GM12878 (cell line): ENCODE results near the gene TOM1L2. TPM values are rescaled to one million over a fixed set of nuclear protein-coding genes. Genes with fewer than 3 reads are reported as not detected.

Experiments
- ATAC-seq: fragments of 200-7000 bp; cut with Tn5 transposase; 3 replicates; pipeline ENCODE4 v1.9.1; 2020; ENCODE audit warnings: mild to moderate bottlenecking, moderate library complexity
- BruUV-seq: library from RNA; stranded (reverse); fragments of 400-500 nt; replicated peaks from 2 replicates; lab custom pipeline; 2021; lab: Mats Ljungman, UMichigan
- CTCF ChIA-PET: fragments of 300-600 bp; sonication (Branson Sonifier 250); formaldehyde crosslinking; extraction: SDS; loops from one replicate; lab custom pipeline; 2021; ENCODE audit warnings: inconsistent platforms; lab: Yijun Ruan, JAX
- POLR2A ChIA-PET: fragments of 350-600 bp; formaldehyde crosslinking; extraction: SDS; loops from one replicate; lab custom pipeline; 2021; ENCODE audit warnings: inconsistent platforms; lab: Charles Lee
- RAD21 ChIA-PET: fragments of 300-600 bp; sonication (Branson Sonifier 250); formaldehyde crosslinking; loops from one replicate; lab custom pipeline; 2023; ENCODE audit warnings: antibody characterized with exemption; ENCODE audit not compliant: unreplicated experiment; lab: Charles Lee
- SMC1A ChIA-PET: fragments of 300-600 bp; sonication (Branson Sonifier 250); formaldehyde crosslinking; loops from one replicate; lab custom pipeline; 2023; ENCODE audit not compliant: unreplicated experiment, uncharacterized antibody; lab: Charles Lee
- DNase-seq: peaks from one replicate; pipeline ENCODE4 v3.0.0-alpha.2; 2011; ENCODE audit warnings: low read depth, low spot score
- FAIRE-seq: peaks from 3 replicates; lab custom pipeline; 2011; peaks lifted over from hg19 to GRCh38; lab: Jason Lieb, UNC
- H2AFZ ChIP-seq: 2 replicates; pipeline ENCODE4 v1.6.0; 2011; ENCODE audit warnings: low read depth, low read length, control low read depth; ENCODE audit not compliant: control insufficient read depth
- H3K27ac ChIP-seq: 2 replicates; pipeline ENCODE4 v1.5.1; 2011; ENCODE audit warnings: control low read depth; ENCODE audit not compliant: control insufficient read depth, insufficient read depth
- H3K27me3 ChIP-seq, 2 experiments: replicated peaks in 1 of 2; 2 replicates each; pipeline versions ENCODE4 v1.6.0 to v1.6.1; 2011; ENCODE audit warnings: low read length in 1 of 2; ENCODE audit not compliant: control insufficient read depth in 2 of 2, insufficient read depth in 2 of 2
- H3K36me3 ChIP-seq, 2 experiments: 2 replicates each; pipeline ENCODE4 v1.5.1; 2011; ENCODE audit warnings: low read length in 1 of 2; ENCODE audit not compliant: control insufficient read depth in 2 of 2, insufficient read depth in 2 of 2
- H3K4me1 ChIP-seq: 2 replicates; pipeline ENCODE4 v1.6.1; 2011; ENCODE audit warnings: mild to moderate bottlenecking, low read length, moderate library complexity, mixed read lengths; ENCODE audit not compliant: control insufficient read depth, insufficient read depth
- H3K4me2 ChIP-seq: 2 replicates; pipeline ENCODE4 v1.6.0; 2011; ENCODE audit warnings: control low read depth; ENCODE audit not compliant: control insufficient read depth, insufficient read depth
- H3K4me3 ChIP-seq: fragments of 200-600 bp; sonication (generic); 2 replicates; pipeline ENCODE4 v1.5.1; 2016
- H3K79me2 ChIP-seq: 2 replicates; pipeline ENCODE4 v1.6.0; 2011; ENCODE audit warnings: low read length; ENCODE audit not compliant: control insufficient read depth, insufficient read depth
- H3K9ac ChIP-seq: 2 replicates; pipeline ENCODE4 v1.8.0; 2011; ENCODE audit warnings: low read length, control low read depth, mixed read lengths; ENCODE audit not compliant: control insufficient read depth, insufficient read depth
- H3K9me3 ChIP-seq: replicated peaks from 3 replicates; pipeline ENCODE4 v1.5.1; 2011; ENCODE audit warnings: mild to moderate bottlenecking, low read length; ENCODE audit not compliant: control insufficient read depth, insufficient read depth
- H4K20me1 ChIP-seq: 2 replicates; pipeline ENCODE4 v1.6.0; 2011; ENCODE audit not compliant: control insufficient read depth, insufficient read depth
- BACH1 ChIP-seq: fragments of 450-650 bp; IDR thresholded peaks from 2 replicates; pipeline ENCODE4 v1.6.1; 2017; ENCODE audit warnings: mild to moderate bottlenecking, borderline replicate concordance
- GABPA ChIP-seq: IDR thresholded peaks from 2 replicates; pipeline ENCODE4 v1.6.1; 2014; ENCODE audit warnings: antibody characterized with exemption, low read depth, mild to moderate bottlenecking, inconsistent platforms
- MXI1 ChIP-seq: fragments of 150-350 bp; IDR thresholded peaks from 2 replicates; pipeline ENCODE4 v1.6.1; 2011; ENCODE audit warnings: low read depth, mild to moderate bottlenecking, inconsistent platforms, low read length, improper control_type of control experiment
- PRDM15 ChIP-seq: fragments of 450-650 bp; formaldehyde crosslinking; IDR thresholded peaks from 2 replicates; pipeline ENCODE4 v1.4.0; 2020; ENCODE audit warnings: mild to moderate bottlenecking, moderate library complexity
- WGBS: methylation state at CpG from one replicate; pipeline ENCODE4 v1.1.6; 2016; ENCODE audit warnings: low lambda C conversion rate; ENCODE audit not compliant: insufficient replicate concordance, insufficient coverage; ENCODE audit errors: missing lambda C conversion rate; 5-methylcytosine and 5-hydroxymethylcytosine counted together
- in situ Hi-C: fragments of 300-500 bp; cut with MboI; formaldehyde crosslinking; loops from 9 replicates; pipeline ENCODE4 v1.14.3; 2018; ENCODE audit warnings: mixed read lengths
- intact Hi-C: fragments of 100-400 bp; cut with micrococcal nuclease; formaldehyde crosslinking; loops from one replicate; pipeline ENCODE4 v1.14.2; 2022; ENCODE audit not compliant: unreplicated experiment
- polyA plus RNA-seq, 11 experiments: library from polyadenylated mRNA; depleted of rRNA in 4 of 11; unstranded in 6 of 11; stranded (reverse) in 5 of 11; fragments of >200 nt; fragmentation: Nextera tagmentation in 4 of 11; fragmentation: Illumina TruSeq in 1 of 11; extraction: Ambion mirVana in 4 of 11; extraction: Trizol in 1 of 11; gene quantifications; 1 replicate in 1 of 11; 2 replicates in 10 of 11; pipeline versions ENCODE4 v1.2.1 to v1.2.3, GENCODE V29; 2011 to 2016; ENCODE audit warnings: inconsistent platforms in 2 of 11, missing spikeins in 2 of 11, low read depth in 1 of 11
- total RNA-seq, 4 experiments: library from RNA; depleted of rRNA in 3 of 4; stranded (reverse); fragments of >200 nt in 3 of 4; fragmentation: Illumina TruSeq in 1 of 4; extraction: Trizol in 1 of 4; gene quantifications; 2 replicates each; pipeline versions ENCODE4 v1.2.1 to v1.2.3, GENCODE V29; 2013 to 2021
- TF ChIP-seq, protein P1 (sequence below): fragments of 450-650 bp; IDR thresholded peaks from 2 replicates; pipeline ENCODE4 v1.6.1; 2017; ENCODE audit warnings: low read depth, mild to moderate bottlenecking, moderate library complexity

TOM1L2 gene
- total and polyA plus RNA-seq, 10 of the 15 experiments (the other 5 are each of a cell fraction or from before 2014, with no cell fraction given), result 0.19 to 19.2 (median 8.1) TPM

DNA sequence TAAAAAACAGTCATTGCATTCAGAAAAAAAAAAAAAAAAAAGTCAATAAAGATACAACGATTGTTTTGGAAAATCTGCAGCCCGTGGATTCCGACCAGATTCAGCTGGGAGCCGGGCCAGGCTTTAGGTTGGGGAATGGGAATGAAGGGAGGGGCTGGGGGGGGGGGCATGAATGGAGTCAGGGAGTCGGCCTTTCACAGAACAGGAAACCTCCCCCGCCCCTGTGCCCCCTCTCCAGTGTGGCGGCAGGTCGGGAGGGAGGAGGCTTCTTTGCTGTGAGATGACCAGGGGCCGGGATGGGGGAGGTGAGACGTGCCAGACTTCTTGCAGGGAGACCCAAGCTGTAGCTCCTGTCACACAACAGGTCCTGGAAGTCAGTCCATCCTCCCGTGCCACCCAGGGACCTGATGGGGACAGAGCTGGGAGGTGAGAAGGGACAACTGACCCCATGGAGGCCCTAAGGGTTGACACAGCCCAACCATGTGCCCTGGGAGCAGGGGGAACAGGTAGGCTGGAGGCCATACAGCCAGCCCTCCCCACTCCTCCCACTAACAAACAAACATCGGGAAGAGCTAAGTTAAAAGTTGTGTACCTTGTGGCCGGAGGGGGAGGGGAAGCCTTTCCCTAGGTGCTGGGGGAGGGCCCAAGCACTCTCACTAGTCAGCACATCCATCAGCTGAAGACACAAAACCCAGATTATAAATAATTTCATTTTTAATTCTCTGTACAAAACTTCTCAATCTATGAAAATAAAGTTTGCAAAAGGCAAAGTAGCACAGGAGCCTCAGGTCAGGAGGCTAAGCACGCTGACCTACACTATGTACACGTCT, 160.6 kb downstream of the TOM1L2 start:
- Histone ChIP-seq H3K4me3 (no peak overlapping the region), H3K27me3 (no peaks in the 10 kb centered on the region), H3K27ac (no peak overlapping the region), H3K4me2 (no peak overlapping the region), H3K79me2 (no peaks in the 10 kb centered on the region), H3K4me1 (peaks cover 8% of the 10 kb centered on the region), H4K20me1 (0 out of 2 replicates have a peak, but pooled peaks cover 5% of the 10 kb centered on the region), H2AFZ (no peak overlapping the region), H3K9ac (no peak overlapping the region), H3K9me3 (no peaks in the 10 kb centered on the region), H3K36me3 (peaks cover 2 to 18% of the 10 kb centered on the region in 2 experiments; a peak in 3 of 4 replicates)
- intact Hi-C loops, result loop anchor here (1.0 kb wide), 3 partner anchors 49 to 130 kb away; partner anchors contain the start of gene RAI1
- ChIA-PET RAD21 (interaction anchor here (0.6 to 2.2 kb wide), 14 partner anchors 11 to 218 kb away, joined by 3 to 10 read pairs (median 4); no protein-coding TSS in a partner anchor), CTCF (interaction anchor here (0.6 to 5.3 kb wide), 13 partner anchors 9 to 222 kb away, joined by 3 to 86 read pairs (median 7); partner anchors contain the start of genes RAI1 and SREBF1), SMC1A (interaction anchor here (0.6 to 3.7 kb wide), 11 partner anchors 9 to 133 kb away, joined by 3 to 17 read pairs (median 7); partner anchors contain the start of gene SREBF1), POLR2A (interaction anchor here (0.6 to 0.7 kb wide), 3 partner anchors 26 to 128 kb away, joined by 3 to 7 read pairs (median 3); no protein-coding TSS in a partner anchor)
- ATAC-seq (no peak; the same call in 2 of the 3 replicates), FAIRE-seq (no peak), DNase-seq (no peak)
- WGBS, result 88% methylated on average over 11 of the region's 15 CpGs
- BruUV-seq, result no TSS peak
- TF ChIP-seq BACH1 (0 out of 2 replicates have a peak, but pooled peaks have one; percentile 32), GABPA (no peak)
- in situ Hi-C loops, result loop anchor here (5.0 kb wide), 2 partner anchors 51 to 111 kb away; no protein-coding TSS in a partner anchor

- Histone ChIP-seq H3K27me3 (no peaks in the 10 kb centered on the region), H3K4me3 (no peak overlapping the region), H3K36me3 (peaks cover 2 to 16% of the 10 kb centered on the region in 2 experiments; a peak in 3 of 4 replicates), H3K4me2 (no peak overlapping the region), H3K79me2 (no peaks in the 10 kb centered on the region), H2AFZ (no peak overlapping the region), H3K9ac (no peak overlapping the region), H3K4me1 (peaks cover 8% of the 10 kb centered on the region), H4K20me1 (0 out of 2 replicates have a peak, but pooled peaks cover 5% of the 10 kb centered on the region), H3K27ac (no peak overlapping the region), H3K9me3 (no peaks in the 10 kb centered on the region)
- RAD21 ChIA-PET, result interaction anchor here (0.6 to 1.4 kb wide), 5 partner anchors 12 to 165 kb away, joined by 3 to 5 read pairs (median 4); no protein-coding TSS in a partner anchor
- intact Hi-C loops (no loop called here), in situ Hi-C loops (loop anchor here (5.0 kb wide), 2 partner anchors 51 to 111 kb away; no protein-coding TSS in a partner anchor)
- POLR2A ChIA-PET, result interaction anchor here (0.6 kb wide), 2 partner anchors 116 to 128 kb away, joined by 3 to 7 read pairs; no protein-coding TSS in a partner anchor
- ATAC-seq, result no peak
- WGBS, result 92% methylated on average over 27 of the region's 27 CpGs
- no peak for FAIRE-seq
- SMC1A ChIA-PET, result interaction anchor here (0.7 to 3.7 kb wide), 7 partner anchors 10 to 108 kb away, joined by 3 to 17 read pairs (median 9); partner anchors contain the start of gene SREBF1
- BruUV-seq, result no TSS peak
- DNase-seq, result no peak
- CTCF ChIA-PET, result interaction anchor here (0.6 to 5.3 kb wide), 7 partner anchors 12 to 223 kb away, joined by 3 to 86 read pairs (median 12); partner anchors contain the start of gene SREBF1
- TF ChIP-seq, protein P1, sequence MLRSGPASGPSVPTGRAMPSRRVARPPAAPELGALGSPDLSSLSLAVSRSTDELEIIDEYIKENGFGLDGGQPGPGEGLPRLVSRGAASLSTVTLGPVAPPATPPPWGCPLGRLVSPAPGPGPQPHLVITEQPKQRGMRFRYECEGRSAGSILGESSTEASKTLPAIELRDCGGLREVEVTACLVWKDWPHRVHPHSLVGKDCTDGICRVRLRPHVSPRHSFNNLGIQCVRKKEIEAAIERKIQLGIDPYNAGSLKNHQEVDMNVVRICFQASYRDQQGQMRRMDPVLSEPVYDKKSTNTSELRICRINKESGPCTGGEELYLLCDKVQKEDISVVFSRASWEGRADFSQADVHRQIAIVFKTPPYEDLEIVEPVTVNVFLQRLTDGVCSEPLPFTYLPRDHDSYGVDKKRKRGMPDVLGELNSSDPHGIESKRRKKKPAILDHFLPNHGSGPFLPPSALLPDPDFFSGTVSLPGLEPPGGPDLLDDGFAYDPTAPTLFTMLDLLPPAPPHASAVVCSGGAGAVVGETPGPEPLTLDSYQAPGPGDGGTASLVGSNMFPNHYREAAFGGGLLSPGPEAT, result no peak
- TF ChIP-seq GABPA, result no peak
- no peak for TF ChIP-seq MXI1
- TF ChIP-seq PRDM15 (CRISPR knock-in tag), result no peak
Observed at GRCh38 chr17:17810895-17811248, 161.3 kb downstream of the TOM1L2 start.
